GM19240 (cell line): ENCODE results near the gene DCC.

Source experiments
- DNase-seq: peaks from one replicate; pipeline ENCODE4 v3.0.0; 2011; ENCODE audit warnings: low spot score; ENCODE audit not compliant: insufficient read length

Gene DCC

GRCh38 chr18:52685316-52685715, 345.3 kb downstream of the DCC start:
- no peak for DNase-seq

- DNase-seq, result no peak
Measured at GRCh38 chr18:52691841-52692240, 351.8 kb downstream of the DCC start.

GRCh38 chr18:52694804-52695203, 354.8 kb downstream of the DCC start:
- no peak for DNase-seq

- no peak for DNase-seq
Measured at GRCh38 chr18:52700116-52700515, 360.1 kb downstream of the DCC start.

GRCh38 chr18:52700816-52701215, 360.8 kb downstream of the DCC start:
- no peak for DNase-seq

GRCh38 chr18:52701219-52701935, 361.4 kb downstream of the DCC start:
- DNase-seq, result no peak

GRCh38 chr18:52715421-52715820, 375.4 kb downstream of the DCC start:
- no peak for DNase-seq

- DNase-seq, result no peak
Measured at GRCh38 chr18:52715991-52716390, 376.0 kb downstream of the DCC start.

- DNase-seq, result no peak
Measured at GRCh38 chr18:52716973-52717372, 377.0 kb downstream of the DCC start.

- DNase-seq, result no peak
Measured at GRCh38 chr18:52722904-52723303, 382.9 kb downstream of the DCC start.

GRCh38 chr18:52723550-52723970, 383.6 kb downstream of the DCC start:
- no peak for DNase-seq

GRCh38 chr18:52730972-52731619, 391.1 kb downstream of the DCC start:
- no peak for DNase-seq

- no peak for DNase-seq
Measured at GRCh38 chr18:52738946-52739345, 398.9 kb downstream of the DCC start.

GRCh38 chr18:52746986-52747385, 407.0 kb downstream of the DCC start:
- no peak for DNase-seq

GRCh38 chr18:52747869-52748268, 407.9 kb downstream of the DCC start:
- DNase-seq, result no peak

GRCh38 chr18:52748343-52748742, 408.3 kb downstream of the DCC start:
- no peak for DNase-seq

- DNase-seq, result no peak
Measured at GRCh38 chr18:52749542-52749941, 409.5 kb downstream of the DCC start.

- DNase-seq, result no peak
Measured at GRCh38 chr18:52750995-52751394, 411.0 kb downstream of the DCC start.

- DNase-seq, result no peak
Measured at GRCh38 chr18:52764316-52764715, 424.3 kb downstream of the DCC start.

- DNase-seq, result no peak
Measured at GRCh38 chr18:52766002-52766545, 426.1 kb downstream of the DCC start.

GRCh38 chr18:52781113-52781512, 441.1 kb downstream of the DCC start:
- DNase-seq, result no peak

GRCh38 chr18:52791321-52791720, 451.3 kb downstream of the DCC start:
- no peak for DNase-seq

- DNase-seq, result no peak
Measured at GRCh38 chr18:52812834-52813233, 472.8 kb downstream of the DCC start.
